Iris pigment epithelial cell (primary cell): Measurements from ENCODE around the gene CDC5L.

ENCODE experiments used
- DNase-seq: peaks from one replicate; pipeline ENCODE4 v3.0.0-alpha.2; 2011; ENCODE audit warnings: low read depth

Gene CDC5L

DNA sequence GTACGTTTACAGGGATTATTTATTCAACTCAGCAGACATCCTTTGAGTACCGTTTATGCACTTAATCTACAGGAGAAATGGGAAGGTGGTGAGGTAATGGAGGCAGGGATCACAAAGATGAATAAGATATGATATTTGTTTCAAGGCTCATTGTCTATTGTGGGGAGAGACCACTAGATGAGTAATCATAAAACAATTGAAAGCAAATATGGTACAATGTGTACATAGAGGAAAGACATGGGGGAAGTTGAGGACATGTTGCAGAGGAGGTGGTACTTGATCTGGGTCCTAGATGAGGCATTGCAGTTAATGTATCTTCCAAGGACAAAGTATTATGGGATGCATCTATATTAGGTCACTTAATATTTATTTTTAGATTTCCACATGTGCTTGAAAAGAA lies 13.7 kb upstream of the CDC5L start:
- peak; percentile 8 for DNase-seq

DNA sequence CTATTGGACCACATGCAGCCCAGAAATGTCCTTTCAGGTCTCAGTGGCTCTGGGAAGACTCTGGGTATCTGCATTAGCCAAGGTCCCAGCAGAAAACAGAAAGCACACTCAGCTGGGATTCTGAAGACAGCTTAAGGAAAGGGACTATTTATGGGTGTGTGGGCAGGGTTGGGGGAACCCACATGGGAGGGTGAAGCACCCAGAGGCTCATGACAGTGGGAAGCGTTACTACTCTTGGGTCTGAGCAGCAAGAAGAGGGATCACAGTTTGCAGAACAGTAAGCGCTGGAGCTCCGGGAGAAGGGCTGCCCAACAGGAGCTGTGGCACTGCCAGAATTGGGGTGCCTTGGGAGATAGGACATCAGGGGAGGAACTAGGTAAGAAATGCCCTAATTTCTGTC lies 12.4 kb upstream of the CDC5L start:
- no peak for DNase-seq

DNA sequence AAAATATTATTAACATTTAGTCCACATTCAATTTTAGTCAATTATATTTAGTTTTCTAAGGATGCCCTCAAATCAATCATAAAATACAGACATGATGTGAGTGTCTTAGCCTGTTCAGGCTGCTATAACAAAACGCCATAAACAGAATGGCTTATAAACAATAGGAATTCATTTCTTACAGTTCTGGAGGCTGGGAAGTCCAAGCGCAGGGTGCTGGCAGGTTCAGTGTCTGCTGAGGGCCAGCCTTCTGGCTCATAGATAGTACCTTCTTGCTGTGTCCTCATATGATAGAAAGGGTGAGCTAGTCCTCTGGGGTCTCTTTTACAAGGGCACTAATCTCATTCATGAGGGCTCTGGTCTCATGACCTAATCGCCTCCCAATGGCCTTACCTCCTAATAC lies 10.0 kb upstream of the CDC5L start:
- DNase-seq = no peak

DNA sequence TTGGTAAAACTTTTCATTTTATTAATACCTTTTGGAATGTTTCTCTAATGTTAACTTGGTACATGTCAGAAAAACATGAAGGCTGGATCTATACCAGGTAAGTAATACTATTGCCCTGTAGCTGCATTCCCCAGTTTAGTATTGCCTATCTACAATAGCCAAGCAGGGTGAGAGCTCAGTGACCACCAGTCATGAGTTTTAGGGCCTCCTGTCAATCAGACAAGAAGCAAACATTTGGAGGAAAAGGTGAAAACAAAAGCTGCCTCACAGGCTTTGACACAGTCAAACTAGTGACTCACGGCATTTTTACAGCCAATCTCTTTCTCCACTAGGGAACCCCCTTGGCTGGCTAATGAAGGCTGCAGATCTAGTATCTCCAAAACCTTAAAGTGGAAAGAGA lies 9.5 kb upstream of the CDC5L start:
- DNase-seq = no peak

DNA sequence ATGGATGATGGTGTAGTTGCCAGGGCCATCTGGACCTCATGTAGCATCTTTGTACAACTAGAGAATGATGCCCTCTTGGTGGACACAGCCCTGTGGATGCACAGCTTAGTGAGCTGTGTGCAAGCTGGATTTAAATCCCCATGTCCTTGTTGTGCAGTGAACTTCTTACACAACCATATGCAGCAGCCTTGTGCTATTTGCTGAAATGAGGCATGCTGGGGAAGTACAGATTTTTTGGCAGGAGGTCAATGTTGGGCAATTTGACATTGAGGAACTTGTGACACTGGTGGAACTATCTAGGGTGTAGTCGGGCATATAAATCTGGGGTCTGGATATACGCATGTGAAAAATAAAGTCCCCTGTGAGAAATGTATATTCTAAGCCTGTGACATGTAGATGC lies 5.8 kb upstream of the CDC5L start:
- DNase-seq = peak; percentile 40

DNA sequence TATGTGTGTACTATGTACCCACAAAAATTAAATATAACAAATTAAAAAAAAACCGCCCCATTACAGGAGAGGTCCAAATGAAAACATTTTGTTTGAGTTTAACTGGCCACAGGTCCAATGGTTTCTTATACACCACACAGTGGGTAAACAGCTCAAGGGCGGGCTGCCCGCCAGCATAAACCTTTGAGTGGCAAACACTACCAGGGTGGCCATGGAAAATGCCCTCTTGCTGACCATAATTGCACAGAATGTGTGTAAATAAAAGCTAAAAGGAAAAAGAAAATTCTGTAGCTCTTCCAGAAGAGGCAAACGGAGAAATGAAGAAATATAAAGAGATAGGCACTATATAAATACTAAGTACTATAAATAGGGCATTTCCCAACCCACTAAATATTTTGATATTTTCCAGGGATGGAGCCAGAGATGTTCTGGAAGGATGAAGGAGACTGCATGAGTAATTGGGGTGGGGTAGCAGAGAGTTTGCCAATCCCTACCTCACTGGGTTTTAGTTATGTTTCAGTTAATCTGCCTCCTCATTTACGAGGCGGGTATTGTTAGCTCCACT lies 1.1 kb upstream of the CDC5L start:
- DNase-seq = no peak

DNA sequence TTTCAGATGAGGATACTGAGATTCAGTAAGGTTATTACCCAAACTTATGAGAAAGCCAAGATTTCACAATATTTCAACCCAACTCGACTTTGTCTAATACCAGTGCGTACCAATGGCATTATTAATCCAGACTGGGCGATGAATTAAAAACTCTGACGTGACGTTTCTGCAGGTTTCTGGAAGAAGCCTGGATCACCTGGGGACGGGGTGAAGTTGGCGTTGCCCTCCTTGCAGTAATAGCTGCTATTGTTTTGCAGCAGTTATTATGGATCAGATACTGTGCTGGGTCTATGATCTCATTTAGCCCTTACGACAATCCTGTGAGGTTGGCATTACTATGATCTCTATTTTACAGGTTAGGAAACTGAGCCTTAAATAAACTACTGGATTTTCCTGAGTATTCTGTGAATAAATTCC lies 569 bp upstream of the CDC5L start:
- peak; percentile 62 for DNase-seq

DNA sequence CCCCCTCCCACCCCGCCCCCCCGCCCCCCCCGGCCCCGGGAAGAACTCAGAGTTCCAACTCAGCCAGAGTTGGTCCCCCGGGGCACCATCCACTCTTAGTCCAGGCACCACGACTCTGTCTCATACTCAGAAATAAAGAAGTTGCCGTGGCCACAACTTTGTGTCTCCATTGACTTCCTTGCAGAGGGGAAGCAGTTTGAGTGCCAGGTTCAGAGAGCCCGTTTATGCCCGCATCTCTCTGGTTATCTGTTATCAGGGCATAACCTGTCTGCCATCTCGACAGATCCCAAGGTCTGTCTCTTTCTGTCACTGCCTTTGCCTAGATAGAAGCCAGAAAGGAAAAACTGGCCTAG lies 605 bp downstream of the CDC5L start:
- no peak for DNase-seq

DNA sequence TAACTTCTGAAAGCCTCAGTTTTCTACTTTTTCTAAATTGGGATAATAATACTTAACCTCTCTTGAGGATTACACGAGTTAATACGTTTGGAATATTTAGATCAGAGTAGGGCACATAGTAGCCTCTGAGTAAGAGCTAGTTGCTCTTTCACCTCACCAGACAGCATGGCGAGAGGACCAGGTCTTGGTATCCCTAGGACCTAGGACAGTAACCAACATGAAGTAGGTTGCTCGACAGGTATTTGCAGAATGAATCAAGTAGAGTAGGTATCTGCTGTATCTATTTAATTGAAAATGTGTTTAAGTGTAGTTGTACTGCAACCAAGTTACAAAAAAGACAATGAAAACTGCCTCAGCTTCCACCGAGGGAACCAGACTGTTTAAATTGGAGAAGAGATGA lies 1.4 kb downstream of the CDC5L start:
- DNase-seq = no peak

DNA sequence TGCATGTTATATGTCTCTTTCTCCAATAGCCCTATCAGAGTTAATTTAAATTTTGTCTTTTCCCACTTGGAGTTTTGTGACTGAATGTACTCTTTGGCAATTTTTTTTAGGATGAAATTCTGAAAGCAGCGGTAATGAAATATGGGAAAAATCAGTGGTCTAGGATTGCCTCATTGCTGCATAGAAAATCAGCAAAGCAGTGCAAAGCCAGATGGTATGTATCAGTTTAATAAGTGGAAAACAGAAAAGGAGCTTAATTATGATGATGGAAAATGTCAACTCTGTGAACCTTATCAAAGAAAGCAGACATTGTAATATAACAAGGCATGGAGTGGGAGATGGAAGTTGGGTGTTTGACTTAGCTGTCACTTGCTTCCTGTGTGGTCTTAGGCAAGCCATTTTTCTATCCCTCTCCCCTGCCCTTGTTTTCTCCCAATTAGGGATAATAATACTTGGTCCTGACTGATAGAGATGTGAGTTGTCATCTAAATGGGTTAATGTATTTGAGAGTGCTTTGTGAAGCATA lies 2.7 kb downstream of the CDC5L start:
- no peak for DNase-seq

DNA sequence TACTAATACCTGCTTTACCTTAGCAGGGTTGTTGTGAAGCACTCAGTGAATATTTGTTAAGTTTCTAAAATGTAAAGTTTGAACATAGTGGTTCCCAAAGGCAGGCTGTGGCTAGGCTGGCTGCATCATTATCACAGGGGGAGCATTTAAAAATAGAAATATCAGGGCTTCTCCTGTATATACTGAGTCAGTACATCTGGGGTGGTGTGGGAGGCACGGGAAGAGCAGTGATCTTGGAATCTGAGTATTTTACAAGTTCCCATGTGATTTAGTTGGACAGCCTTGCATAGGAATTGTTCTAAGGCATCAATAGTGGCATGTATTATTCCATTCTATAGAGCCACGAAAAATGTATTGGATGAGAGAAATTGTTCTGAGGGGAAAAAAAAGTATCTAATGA lies 8.0 kb downstream of the CDC5L start:
- no peak for DNase-seq

DNA sequence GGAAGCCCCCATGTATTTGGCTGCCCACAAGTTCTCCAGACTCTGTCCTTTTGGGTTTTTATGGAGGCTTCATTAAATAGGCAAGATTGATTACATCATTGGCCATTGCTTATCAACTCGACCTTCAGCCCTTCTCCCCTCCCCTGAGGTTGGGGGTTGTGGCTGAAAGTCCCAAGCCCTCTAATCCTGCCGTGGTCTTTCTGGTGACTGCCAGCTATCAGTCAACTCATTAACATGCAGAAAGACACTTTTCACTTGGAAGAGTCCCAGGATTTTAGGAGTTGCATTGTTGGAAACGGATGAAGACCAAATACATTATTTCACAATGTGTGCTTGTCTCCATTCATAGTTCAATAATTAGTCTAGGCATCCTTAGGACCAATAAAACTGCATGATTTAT lies 9.5 kb downstream of the CDC5L start:
- no peak for DNase-seq

DNA sequence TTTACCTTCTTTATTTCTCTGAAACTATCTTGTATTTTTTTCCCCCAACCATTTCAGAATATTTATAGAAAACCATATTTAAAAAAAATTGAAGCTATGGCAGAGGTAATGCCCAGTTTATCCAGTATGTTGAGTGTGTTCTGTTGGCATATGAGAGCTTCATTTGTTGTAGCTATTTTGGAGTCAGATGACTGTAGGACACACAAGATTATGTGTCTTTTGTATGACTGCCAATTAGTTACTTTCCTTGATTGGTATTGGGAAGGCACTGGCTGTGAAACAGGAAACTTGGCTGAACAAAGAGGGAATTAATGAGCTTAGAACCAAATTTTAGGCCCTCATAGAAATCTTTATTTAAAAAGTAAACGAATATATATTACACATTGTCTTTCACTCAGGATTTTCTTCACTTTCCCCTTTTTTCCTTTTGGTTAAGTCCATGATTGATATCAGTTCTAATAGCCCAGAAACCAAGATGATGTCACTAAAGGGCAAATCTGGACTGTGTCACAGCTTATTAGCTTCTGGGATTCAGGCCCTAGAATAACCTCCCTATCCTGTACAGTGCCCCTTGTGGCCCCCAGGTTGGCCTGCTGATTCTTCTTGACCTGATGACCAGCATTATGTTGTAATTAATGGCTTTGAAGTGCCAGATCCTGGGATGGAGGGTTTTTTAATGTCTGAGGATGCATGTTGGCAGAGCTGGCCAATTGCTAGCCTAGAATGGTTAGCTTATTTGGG lies 10.1 kb downstream of the CDC5L start:
- no peak for DNase-seq

DNA sequence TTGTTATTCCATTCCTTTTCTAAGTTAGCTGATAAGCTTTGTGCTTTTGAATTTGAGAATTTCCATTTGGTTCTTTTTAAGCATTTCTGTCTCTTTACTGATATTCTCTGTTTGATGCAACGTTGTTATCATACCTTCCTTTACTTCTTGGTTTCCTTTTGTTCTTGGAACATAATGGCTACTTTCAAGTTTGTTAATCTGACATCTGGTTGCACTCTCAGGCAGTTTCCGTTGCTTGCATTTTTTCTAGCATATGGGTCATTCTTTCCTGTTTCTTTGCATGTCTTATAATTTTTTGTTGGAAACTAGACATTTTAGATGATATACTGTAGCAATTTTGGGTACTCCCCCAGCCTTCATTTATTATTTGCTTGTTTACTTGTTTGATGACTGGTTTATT lies 12.5 kb downstream of the CDC5L start:
- DNase-seq = peak; percentile 37

DNA sequence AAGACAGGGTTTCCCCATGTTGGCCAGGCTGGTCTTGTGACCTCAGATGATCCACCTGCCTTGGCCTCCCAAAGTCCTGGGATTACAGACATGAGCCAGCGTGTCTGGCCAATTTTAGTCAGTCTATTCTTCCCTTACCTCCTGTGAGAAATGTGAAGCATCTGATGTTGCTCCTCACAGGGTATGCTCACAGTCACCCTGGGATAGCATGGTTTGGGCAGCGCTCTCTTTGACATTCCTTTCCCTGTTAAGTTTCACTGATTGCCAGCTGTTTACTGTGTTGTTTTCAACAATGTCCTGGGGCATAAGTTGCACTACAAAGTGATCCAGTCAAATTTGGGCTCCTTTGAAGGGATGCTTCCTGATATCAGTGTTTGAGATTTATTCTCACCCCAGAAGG lies 13.1 kb downstream of the CDC5L start:
- no peak for DNase-seq

DNA sequence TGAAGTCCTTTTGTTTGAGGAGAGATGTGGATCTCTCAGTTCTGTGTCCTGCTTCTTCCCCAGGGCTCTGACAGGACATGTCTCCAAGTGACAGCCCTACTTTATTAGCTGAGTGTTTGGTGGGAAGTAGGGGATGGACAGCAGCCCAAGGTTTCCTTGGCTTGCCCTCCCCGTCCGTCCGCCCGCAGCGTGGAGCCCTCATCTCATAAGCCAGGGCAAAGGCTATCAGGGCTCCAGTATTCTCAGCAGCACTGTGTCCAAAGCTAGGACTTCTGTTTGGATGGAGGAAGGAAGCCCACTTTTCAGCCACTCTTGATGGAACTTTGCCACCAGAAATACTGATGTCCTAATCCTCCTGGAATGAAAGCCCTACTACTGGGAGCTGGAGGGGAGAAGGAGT lies 13.6 kb downstream of the CDC5L start:
- DNase-seq = no peak

DNA sequence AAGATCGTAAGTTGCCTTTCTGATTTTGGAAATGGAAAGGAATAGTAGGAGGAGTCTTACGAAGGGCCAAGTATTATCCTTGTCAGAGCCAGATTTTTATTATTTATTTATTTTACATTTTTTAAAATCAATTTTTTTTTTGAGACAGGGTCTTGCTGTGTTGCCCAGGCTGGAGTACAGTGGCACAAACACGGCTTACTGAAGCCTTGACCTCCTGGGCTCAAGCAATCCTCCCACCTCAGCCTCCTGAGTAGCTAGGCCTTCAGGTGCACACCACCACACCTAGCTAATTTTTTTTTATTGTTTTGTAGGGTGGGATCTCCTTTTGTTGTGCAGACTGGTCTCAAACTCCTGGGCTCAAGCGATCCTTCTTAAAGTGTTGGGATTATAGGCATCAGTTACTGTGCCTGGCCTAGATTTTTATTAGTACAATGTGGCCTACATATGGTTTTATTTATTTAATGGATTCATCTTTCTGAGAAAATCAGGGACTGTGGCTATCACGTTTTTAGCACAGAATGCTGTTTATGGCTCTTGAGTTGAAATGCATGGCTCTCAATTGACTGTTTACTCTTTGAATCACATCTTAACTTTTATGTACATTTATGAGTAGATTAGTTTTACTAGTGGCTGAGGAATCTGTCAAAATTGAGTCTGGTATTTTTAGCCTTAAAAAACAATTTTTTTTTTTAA lies 16.7 kb downstream of the CDC5L start:
- DNase-seq = no peak

DNA sequence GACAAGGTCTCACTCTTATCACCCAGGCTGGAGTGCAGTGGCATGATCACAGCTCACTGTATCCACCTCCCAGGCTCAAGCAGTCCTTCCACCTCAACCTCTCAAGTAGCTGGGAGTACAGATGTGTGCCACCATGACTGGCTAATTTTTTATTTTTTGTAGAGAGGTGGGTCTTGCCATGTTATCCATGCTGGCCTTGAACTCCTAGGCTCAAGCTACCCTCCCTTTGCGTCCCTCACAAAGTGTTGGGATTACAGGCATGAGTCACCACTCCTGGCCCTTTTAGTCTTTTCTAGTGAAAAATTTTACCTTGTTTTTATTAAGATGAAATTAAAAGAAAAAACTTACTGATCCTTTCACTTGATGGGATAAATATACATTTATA lies 17.2 kb downstream of the CDC5L start:
- DNase-seq = no peak

DNA sequence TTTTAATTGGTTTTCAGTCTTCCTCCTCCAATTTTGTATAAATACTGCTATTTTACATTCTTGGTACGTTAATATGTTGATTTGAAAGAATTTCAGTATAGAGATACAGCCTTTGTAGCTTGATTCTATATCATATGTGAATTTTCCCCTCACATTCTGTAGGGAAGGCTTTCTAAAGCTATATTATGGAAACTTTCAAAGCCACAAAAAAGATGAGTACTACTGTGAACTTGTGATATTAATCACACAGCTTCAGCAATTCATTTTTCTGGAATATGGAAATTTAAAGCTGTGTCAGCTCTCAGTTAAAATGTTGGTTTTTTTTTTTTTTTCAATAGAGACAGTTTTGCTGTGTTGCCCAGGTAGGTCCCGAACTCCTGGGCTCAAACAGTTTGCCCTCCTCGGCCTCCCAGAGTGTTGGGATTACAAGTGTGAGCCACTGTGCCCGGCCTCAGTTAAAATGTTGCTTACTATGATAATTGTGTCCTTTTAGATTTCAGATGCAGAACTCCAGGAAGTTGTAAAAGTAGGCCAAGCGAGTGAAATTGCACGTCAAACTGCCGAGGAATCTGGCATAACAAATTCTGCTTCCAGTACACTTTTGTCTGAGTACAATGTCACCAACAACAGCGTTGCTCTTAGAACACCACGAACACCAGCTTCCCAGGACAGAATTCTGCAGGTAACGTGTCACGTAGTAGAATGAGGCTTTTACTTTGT lies 20.6 kb downstream of the CDC5L start:
- DNase-seq = no peak

DNA sequence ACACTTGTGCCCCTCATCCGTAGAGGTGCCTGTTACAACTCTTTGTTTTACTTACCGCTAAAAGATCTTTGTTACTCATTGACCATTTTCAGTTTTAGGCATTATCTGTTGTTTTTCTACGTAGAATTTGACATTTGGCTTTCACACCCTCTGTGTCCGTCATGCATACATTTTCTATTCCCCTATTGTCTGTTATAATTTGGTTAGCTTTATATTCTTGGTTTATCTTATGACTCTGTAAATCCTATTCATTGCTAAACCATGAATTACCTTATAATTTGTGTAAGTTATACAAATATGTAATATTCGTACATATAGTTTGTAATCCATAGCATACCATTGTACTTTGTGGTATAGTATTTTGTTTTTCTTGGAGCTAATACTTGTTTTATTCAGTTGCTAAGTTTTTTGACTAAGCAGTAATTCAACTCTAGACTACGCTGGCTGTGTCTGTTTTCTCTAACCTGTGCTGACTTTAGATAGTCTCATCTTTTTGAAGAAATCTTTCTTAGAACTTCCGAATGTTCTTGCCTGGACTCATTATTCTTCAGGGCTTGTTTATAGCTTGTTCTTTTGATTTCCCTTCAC lies 21.8 kb downstream of the CDC5L start:
- DNase-seq = no peak

DNA sequence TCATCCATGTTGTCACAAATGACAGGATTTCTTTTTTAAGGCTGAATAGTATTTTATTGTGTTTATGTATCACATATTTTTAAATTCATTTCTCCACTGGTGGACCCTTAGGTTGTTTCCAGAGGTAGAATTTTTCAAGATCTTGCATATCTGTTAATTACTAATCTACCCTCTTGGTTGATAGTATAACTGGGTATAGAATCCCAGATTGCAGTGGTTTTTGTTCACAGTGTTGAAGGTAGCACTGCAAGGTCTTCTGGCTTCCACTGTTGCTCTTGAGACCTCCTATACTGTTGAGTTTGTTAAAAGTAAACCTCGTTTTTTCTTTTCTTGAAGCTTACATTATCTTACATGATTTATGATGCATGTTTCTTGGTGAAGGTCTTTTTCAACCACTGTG lies 22.9 kb downstream of the CDC5L start:
- DNase-seq = no peak

DNA sequence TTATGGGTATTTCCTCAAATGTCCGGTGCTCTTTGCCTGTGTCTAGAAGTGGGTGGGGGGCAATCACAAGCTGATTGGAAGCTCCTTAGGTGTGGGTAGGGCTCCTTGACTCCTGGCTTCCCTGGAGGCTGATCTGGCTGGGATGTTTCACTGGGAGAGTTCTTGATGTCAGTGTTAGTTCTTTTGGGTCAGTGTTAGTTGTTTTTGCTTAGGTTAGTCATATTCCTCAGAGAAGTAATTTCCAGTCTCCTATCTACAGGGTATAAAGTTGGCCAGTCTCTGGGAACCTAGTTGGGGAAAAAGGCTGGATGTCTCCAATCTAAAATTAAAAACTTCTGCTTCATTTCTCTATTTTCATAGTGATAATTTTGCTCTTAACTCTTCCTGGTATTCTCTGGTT lies 23.6 kb downstream of the CDC5L start:
- peak; percentile 40 for DNase-seq

DNA sequence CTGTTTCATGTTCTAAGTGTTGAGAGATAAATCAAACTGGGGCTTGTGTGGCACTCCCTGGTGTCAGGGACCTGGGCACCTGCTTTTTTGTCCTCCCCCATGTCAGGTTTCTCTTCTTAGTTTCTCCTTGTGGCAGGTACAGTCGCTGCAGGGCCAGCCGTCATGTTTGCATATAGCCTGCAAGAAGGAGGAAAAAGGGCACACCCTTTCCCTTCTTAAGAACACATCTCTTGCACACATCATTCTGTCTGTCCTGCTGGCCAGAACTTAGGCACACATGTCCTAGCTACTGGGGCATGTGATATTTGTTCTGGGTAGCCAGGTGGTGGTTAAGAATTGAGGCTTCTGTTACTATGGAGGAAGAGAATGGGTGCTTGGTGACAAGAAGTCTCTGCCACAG lies 27.9 kb downstream of the CDC5L start:
- no peak for DNase-seq
